Esophagus squamous epithelium (tissue), 5 donors: ENCODE measurements around the gene SCN5A. TPM values are rescaled to one million over a fixed set of nuclear protein-coding genes. Genes with fewer than 3 reads are reported as not detected.

Source experiments
- DNase-seq: peaks from one replicate; lab custom pipeline; 2025; lab: John Stamatoyannopoulos, UW
- H3K27ac ChIP-seq, 4 donors: fragments of 200-600 bp; sonication (generic); one replicate each; pipeline ENCODE4 v1.5.1; 2016 to 2019; ENCODE audit warnings: mild to moderate bottlenecking in 1 of 4
- H3K27me3 ChIP-seq, 4 donors: fragments of 200-600 bp; sonication (generic); 1 replicate in 3 of 4; 2 replicates in 1 of 4; pipeline versions ENCODE4 v1.5.1 to v1.6.0; 2017 to 2021; ENCODE audit warnings: antibody characterized with exemption in 1 of 4
- H3K36me3 ChIP-seq, 3 donors: fragments of 200-600 bp; sonication (generic); one replicate each; pipeline ENCODE4 v1.5.1; 2016 to 2019
- H3K4me1 ChIP-seq, 3 donors: fragments of 200-600 bp; sonication (generic); one replicate each; pipeline ENCODE4 v1.5.1; 2017 to 2019
- H3K4me3 ChIP-seq, 4 donors: fragments of 200-600 bp; sonication (generic); 1 replicate in 3 of 4; 2 replicates in 1 of 4; pipeline ENCODE4 v1.5.1; 2016 to 2019; ENCODE audit warnings: mild to moderate bottlenecking in 2 of 4, moderate library complexity in 1 of 4
- H3K9me3 ChIP-seq, 3 donors: fragments of 200-600 bp; sonication (generic); one replicate each; pipeline ENCODE4 v1.5.1; 2016 to 2019
- POLR2A ChIP-seq, 4 donors: fragments of 450-650 bp; IDR thresholded peaks; one replicate each; pipeline ENCODE4 v1.6.1; 2017; ENCODE audit warnings: antibody characterized with exemption in 4 of 4, mild to moderate bottlenecking in 4 of 4, moderate library complexity in 3 of 4
- WGBS, 2 donors: methylation state at CpG; one replicate each; pipeline ENCODE4 v1.1.5; 2018; 5-methylcytosine and 5-hydroxymethylcytosine counted together
- intact Hi-C: fragments of 100-400 bp; cut with DNase I; formaldehyde crosslinking; loops from one replicate; pipeline ENCODE4 v1.15.0; 2022
- total RNA-seq, 4 donors: library from RNA; depleted of rRNA; stranded (reverse); fragments of >200 nt; gene quantifications; one replicate each; pipeline ENCODE4 v1.1.0, GENCODE V29; 2016
- TF ChIP-seq, protein P1 (sequence below), 6 experiments: fragments of 450-650 bp in 4 of 6; fragments of 200-600 bp in 2 of 6; sonication (generic) in 2 of 6; IDR thresholded peaks; one replicate each; pipeline ENCODE4 v1.5.1; 2016 to 2019; ENCODE audit warnings: antibody characterized with exemption in 6 of 6, mild to moderate bottlenecking in 4 of 6, moderate library complexity in 4 of 6
- donor health status: DM: yes; HTN: yes; CAD: no.

Gene SCN5A
- total RNA-seq, 4 donors from 2014 or later: 0.09 to 0.38 (median 0.18) TPM; not detected in 1

DNA sequence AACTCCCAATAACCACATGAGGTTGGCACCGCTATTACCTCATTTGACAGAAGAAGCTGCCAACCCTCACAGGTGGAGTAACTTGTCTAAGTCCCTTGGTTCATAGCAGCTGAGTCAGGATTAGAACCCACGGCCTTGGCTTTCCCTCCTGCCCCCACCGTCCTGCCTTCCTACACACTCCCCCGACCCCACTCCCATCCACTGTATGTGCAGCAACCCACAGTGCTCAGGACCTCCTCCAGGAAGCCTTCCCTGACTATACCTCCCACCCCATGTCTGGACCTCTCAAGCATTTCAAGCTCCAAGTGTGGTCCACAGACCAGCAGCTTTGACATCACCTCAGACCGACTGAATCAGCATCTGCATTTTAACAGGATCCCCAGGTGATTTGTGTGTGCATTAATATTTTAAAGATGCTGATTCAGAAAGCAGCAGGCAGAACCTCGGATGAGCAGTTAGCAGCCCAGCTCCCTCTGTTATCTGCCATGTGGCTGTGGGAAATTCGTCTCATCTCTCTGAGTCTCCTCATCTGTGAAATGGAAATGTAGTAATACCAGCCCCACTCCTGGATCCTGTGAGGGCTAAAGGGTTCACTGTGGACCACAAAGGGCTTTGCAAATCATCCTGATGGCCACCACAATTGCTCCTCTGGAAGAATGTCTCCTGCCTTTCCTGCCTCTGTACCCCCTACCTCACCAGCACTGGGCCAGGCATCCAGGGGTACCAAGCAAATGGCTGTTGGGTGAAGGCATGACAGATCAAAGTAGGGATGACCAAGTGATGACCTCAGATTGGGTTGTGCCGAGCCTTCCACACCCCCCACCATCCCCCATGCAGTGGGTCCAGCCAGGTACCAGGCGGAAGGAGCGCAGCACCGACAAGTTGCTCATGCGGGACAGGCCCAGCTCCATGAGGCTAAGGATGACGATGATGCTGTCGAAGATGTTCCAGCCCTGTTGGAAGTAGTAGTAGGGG is 62.7 kb downstream of the SCN5A start:
- H3K9me3 ChIP-seq: no peaks in the 10 kb centered on the region
- no peak overlapping the region for H3K4me3 ChIP-seq
- WGBS, 2 donors: 79 to 81% methylated on average over 7 to 10 of the region's 14 CpGs
- no peak for DNase-seq
- intact Hi-C loops: no loop called here
- no peaks in the 10 kb centered on the region for H3K36me3 ChIP-seq
- H3K27me3 ChIP-seq: no peaks in the 10 kb centered on the region
- TF ChIP-seq POLR2A (IDR thresholded peaks at IDR 0.05): no peak
- TF ChIP-seq, protein P1, sequence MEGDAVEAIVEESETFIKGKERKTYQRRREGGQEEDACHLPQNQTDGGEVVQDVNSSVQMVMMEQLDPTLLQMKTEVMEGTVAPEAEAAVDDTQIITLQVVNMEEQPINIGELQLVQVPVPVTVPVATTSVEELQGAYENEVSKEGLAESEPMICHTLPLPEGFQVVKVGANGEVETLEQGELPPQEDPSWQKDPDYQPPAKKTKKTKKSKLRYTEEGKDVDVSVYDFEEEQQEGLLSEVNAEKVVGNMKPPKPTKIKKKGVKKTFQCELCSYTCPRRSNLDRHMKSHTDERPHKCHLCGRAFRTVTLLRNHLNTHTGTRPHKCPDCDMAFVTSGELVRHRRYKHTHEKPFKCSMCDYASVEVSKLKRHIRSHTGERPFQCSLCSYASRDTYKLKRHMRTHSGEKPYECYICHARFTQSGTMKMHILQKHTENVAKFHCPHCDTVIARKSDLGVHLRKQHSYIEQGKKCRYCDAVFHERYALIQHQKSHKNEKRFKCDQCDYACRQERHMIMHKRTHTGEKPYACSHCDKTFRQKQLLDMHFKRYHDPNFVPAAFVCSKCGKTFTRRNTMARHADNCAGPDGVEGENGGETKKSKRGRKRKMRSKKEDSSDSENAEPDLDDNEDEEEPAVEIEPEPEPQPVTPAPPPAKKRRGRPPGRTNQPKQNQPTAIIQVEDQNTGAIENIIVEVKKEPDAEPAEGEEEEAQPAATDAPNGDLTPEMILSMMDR (IDR thresholded peaks at IDR 0.05): no peak
- H3K27ac ChIP-seq: no peak overlapping the region
- H3K4me1 ChIP-seq: no peaks in the 10 kb centered on the region

DNA sequence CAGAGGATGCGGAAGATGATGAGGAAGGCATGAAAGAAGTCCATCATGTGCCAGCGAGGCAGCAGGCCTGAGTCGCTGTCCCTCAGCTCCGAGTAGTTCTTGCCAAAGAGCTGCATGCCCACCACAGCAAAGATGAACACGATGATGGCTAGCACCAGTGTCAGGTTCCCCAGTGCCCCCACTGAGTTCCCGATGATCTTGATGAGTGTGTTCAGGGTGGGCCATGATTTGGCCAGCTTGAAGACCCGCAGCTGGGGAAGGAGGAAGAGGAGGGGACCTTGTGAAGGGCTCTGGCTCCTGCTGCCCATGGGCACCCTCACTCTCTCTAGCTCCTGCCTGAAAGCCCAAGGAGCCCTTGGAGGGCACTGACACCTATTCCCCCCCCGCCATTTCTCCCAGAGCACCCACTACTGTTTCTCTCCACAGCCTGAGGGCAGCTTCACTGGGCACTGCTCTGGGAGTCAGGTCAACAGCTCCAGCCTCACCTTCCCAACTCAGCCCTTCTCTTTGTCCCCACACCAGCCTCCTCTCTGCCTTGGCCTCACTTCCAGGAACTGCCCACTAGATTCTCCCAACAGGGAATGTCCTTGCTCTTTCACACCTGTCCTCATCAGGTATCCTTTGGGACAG is 63.6 kb downstream of the SCN5A start:
- Histone ChIP-seq H3K27me3 (no peaks in the 10 kb centered on the region), H3K9me3 (no peaks in the 10 kb centered on the region), H3K36me3 (no peaks in the 10 kb centered on the region), H3K4me1 (no peaks in the 10 kb centered on the region), H3K27ac (no peak overlapping the region), H3K4me3 (no peak overlapping the region)
- no peak for TF ChIP-seq POLR2A (IDR thresholded peaks at IDR 0.05)
- TF ChIP-seq, protein P1 (IDR thresholded peaks at IDR 0.05): no peak
- no peak for DNase-seq
- intact Hi-C loops: no loop called here
- 91 to 93% methylated on average over 6 to 7 of the region's 8 CpGs for WGBS, 2 donors

DNA sequence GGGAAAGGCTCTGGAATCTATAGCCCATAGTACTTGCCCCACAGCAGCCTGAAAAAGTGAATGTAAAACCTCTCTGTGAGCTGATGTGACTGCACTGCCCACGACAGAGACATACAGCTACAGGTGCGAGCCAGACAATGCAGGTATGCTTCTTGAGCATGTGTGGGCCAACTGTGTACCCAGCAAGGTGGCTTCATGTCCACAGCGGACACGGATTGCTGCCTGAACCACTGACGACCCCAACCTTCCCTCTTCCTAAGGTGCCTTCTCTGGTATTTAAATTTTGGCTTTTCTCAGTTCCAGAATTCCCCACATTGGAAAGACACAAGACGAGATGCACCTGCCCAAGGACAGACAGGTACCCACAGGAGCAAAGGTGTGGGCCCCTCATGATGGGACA is 65.8 kb downstream of the SCN5A start:
- WGBS, 2 donors: 85 to 87% methylated on average over 3 to 4 of the region's 6 CpGs
- intact Hi-C loops: no loop called here
- Histone ChIP-seq H3K4me1 (no peaks in the 10 kb centered on the region), H3K4me3 (no peak overlapping the region), H3K27ac (no peak overlapping the region), H3K27me3 (no peaks in the 10 kb centered on the region), H3K9me3 (no peaks in the 10 kb centered on the region), H3K36me3 (no peaks in the 10 kb centered on the region)
- DNase-seq: no peak
- no peak for TF ChIP-seq POLR2A (IDR thresholded peaks at IDR 0.05)
- TF ChIP-seq, protein P1 (IDR thresholded peaks at IDR 0.05): no peak

DNA sequence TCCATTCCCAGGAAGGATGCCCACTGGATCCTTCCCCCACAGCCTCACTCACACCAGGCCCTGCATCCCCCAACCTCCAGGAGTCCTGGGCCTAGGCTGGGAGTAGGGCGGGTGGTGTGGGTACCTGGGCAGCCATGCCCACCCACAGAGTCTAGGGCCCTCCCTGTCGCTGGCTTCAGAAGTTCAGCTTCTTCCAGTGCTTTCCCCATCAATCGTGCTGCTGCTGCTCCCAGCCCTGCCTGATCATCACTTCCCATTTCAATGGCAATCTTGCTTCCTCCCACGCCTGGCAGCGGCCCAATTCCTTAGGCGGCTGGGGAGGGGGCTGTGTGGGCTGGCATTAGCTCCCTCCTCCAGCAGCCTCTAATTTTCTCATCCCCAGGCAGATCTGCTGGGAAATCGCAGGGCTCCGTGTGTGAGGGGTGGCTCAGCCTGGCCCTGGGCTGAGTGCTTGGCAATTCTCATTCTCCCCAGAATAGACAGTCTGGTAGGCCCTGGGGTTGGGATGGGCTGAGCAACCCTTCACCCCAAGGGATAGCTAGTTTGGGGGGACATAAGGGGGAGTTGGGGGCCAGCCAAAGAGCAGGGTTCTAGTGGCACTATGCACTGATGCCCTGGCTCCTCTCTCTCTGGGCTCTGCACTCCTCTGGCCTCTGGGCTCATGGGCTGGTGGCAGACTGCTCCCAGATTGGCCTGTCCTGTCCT is 66.4 kb downstream of the SCN5A start:
- TF ChIP-seq, protein P1 (IDR thresholded peaks at IDR 0.05): no peak
- no peak for TF ChIP-seq POLR2A (IDR thresholded peaks at IDR 0.05)
- WGBS, 2 donors: 40 to 75% methylated on average over 2 to 4 of the region's 8 CpGs
- Histone ChIP-seq H3K27ac (no peak overlapping the region), H3K4me1 (no peaks in the 10 kb centered on the region), H3K36me3 (no peaks in the 10 kb centered on the region), H3K27me3 (no peaks in the 10 kb centered on the region), H3K4me3 (no peak overlapping the region), H3K9me3 (no peaks in the 10 kb centered on the region)
- intact Hi-C loops: no loop called here
- no peak for DNase-seq
